ENCODE results near the gene CDCP1.

CDCP1 gene

DNA sequence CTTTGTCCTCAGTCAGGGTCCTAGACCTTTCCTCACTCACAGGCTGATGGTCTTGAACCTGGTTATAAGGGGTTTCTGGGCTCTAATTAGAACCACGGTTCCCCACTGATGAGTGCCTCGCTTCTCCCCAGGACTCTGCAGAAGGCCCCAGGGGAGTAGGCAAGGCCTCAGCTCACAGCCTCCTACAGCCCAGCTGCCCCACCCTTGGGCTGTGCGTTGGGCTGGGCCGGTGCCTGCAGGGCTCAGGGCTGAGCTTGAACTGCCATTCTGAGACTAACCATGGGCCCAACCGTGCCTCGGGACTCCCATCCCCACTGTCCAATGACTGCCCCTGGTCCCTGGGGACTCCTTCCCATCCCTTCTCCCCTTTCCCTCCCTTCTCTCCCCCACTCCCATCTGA lies 94.5 kb downstream of the CDCP1 start:
- Histone ChIP-seq H3K27me3 (ENCODE audit: insufficient read depth, poor library complexity, severe bottlenecking) (no peaks in the 10 kb centered on the region), H3K4me3 (replicated peaks; ENCODE audit: insufficient read depth, low read length) (no peak overlapping the region), H3K27ac (replicated peaks) (no peak overlapping the region)
- TF ChIP-seq, protein P1, sequence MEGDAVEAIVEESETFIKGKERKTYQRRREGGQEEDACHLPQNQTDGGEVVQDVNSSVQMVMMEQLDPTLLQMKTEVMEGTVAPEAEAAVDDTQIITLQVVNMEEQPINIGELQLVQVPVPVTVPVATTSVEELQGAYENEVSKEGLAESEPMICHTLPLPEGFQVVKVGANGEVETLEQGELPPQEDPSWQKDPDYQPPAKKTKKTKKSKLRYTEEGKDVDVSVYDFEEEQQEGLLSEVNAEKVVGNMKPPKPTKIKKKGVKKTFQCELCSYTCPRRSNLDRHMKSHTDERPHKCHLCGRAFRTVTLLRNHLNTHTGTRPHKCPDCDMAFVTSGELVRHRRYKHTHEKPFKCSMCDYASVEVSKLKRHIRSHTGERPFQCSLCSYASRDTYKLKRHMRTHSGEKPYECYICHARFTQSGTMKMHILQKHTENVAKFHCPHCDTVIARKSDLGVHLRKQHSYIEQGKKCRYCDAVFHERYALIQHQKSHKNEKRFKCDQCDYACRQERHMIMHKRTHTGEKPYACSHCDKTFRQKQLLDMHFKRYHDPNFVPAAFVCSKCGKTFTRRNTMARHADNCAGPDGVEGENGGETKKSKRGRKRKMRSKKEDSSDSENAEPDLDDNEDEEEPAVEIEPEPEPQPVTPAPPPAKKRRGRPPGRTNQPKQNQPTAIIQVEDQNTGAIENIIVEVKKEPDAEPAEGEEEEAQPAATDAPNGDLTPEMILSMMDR (IDR thresholded peaks at IDR 0.05; ENCODE audit: insufficient read depth, low read length) = no peak
- TF ChIP-seq POLR2AphosphoS5 (IDR thresholded peaks at IDR 0.05; ENCODE audit: low read depth) (no peak), SPI1 (IDR thresholded peaks at IDR 0.05; ENCODE audit: borderline replicate concordance, low read depth) (no peak), GABPA (IDR thresholded peaks at IDR 0.05; ENCODE audit: low read depth) (no peak)
- TF ChIP-seq, protein P2, sequence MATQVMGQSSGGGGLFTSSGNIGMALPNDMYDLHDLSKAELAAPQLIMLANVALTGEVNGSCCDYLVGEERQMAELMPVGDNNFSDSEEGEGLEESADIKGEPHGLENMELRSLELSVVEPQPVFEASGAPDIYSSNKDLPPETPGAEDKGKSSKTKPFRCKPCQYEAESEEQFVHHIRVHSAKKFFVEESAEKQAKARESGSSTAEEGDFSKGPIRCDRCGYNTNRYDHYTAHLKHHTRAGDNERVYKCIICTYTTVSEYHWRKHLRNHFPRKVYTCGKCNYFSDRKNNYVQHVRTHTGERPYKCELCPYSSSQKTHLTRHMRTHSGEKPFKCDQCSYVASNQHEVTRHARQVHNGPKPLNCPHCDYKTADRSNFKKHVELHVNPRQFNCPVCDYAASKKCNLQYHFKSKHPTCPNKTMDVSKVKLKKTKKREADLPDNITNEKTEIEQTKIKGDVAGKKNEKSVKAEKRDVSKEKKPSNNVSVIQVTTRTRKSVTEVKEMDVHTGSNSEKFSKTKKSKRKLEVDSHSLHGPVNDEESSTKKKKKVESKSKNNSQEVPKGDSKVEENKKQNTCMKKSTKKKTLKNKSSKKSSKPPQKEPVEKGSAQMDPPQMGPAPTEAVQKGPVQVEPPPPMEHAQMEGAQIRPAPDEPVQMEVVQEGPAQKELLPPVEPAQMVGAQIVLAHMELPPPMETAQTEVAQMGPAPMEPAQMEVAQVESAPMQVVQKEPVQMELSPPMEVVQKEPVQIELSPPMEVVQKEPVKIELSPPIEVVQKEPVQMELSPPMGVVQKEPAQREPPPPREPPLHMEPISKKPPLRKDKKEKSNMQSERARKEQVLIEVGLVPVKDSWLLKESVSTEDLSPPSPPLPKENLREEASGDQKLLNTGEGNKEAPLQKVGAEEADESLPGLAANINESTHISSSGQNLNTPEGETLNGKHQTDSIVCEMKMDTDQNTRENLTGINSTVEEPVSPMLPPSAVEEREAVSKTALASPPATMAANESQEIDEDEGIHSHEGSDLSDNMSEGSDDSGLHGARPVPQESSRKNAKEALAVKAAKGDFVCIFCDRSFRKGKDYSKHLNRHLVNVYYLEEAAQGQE (IDR thresholded peaks at IDR 0.05; ENCODE audit: insufficient replicate concordance, low read depth) = no peak
- DNase-seq (ENCODE audit: low read depth in 1 of 2, low spot score in 1 of 2) = no peak

GRCh38 chr3:45049807-45050206 lies 96.4 kb downstream of the CDCP1 start:
- Histone ChIP-seq H3K27ac (replicated peaks) (no peak overlapping the region), H3K4me3 (replicated peaks; ENCODE audit: insufficient read depth, low read length) (no peak overlapping the region), H3K27me3 (ENCODE audit: insufficient read depth, poor library complexity, severe bottlenecking) (no peaks in the 10 kb centered on the region)
- TF ChIP-seq, protein P1 (IDR thresholded peaks at IDR 0.05; ENCODE audit: insufficient read depth, low read length) = no peak
- TF ChIP-seq POLR2AphosphoS5 (IDR thresholded peaks at IDR 0.05; ENCODE audit: low read depth) = no peak
- no peak for TF ChIP-seq SPI1 (IDR thresholded peaks at IDR 0.05; ENCODE audit: borderline replicate concordance, low read depth)
- no peak for TF ChIP-seq GABPA (IDR thresholded peaks at IDR 0.05; ENCODE audit: low read depth)
- TF ChIP-seq, protein P2 (IDR thresholded peaks at IDR 0.05; ENCODE audit: insufficient replicate concordance, low read depth) = no peak
- no peak for DNase-seq (ENCODE audit: low read depth in 1 of 2, low spot score in 1 of 2)

DNA sequence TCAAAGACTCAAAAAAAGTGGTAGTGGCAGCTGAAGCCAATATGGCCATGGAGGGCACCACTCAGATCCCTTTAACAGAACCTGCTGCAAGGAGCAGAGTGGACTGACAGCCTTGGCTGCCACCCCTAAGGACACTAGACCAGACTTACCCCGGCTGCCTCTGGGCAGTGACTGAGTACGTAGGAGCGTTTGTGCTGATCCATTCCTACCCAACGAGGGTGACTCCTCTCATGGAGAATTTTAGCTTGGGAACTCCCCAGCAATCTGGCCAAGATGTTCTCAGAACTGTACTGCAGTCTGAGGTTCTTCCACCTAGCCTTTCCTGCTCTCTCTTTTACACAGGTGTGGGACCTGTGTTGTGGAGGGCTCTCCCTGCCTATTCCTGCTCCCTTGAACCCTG lies 97.9 kb downstream of the CDCP1 start:
- H3K4me3 ChIP-seq (replicated peaks; ENCODE audit: insufficient read depth, low read length) = no peak overlapping the region
- no peaks in the 10 kb centered on the region for H3K27me3 ChIP-seq (ENCODE audit: insufficient read depth, poor library complexity, severe bottlenecking)
- TF ChIP-seq SPI1 (IDR thresholded peaks at IDR 0.05; ENCODE audit: borderline replicate concordance, low read depth) (no peak), GABPA (IDR thresholded peaks at IDR 0.05; ENCODE audit: low read depth) (no peak), POLR2AphosphoS5 (IDR thresholded peaks at IDR 0.05; ENCODE audit: low read depth) (no peak)
- TF ChIP-seq, protein P2 (IDR thresholded peaks at IDR 0.05; ENCODE audit: insufficient replicate concordance, low read depth) = no peak
- TF ChIP-seq, protein P1 (IDR thresholded peaks at IDR 0.05; ENCODE audit: insufficient read depth, low read length) = no peak
- DNase-seq (ENCODE audit: low read depth in 1 of 2, low spot score in 1 of 2) = no peak
- H3K27ac ChIP-seq (replicated peaks) = no peak overlapping the region
